ENCODE measurements around the gene SLC10A1.

DNA sequence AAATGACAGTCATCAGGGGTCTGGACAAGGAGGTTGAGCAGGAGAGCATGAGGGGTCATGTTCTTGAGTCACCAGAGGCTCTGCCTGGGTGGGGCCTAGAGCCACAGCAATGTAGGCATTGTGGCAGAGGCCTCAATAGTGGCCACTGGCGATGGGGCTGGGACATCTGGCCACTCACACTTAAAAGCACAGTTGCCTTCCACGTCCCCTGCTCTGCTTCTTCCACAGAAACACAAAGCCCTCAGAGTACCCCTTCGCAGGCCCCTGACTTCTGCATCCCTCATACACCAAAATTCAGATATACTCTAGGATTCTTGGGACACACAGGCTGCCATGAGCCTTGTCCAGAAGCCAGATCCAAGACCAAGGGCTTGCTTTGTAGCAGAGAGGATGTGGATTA is 2.2 kb downstream of the SLC10A1 start:
- TF ChIP-seq TAF1 (conservative IDR thresholded peaks at IDR 0.05) = no peak
- TF ChIP-seq, protein P1, sequence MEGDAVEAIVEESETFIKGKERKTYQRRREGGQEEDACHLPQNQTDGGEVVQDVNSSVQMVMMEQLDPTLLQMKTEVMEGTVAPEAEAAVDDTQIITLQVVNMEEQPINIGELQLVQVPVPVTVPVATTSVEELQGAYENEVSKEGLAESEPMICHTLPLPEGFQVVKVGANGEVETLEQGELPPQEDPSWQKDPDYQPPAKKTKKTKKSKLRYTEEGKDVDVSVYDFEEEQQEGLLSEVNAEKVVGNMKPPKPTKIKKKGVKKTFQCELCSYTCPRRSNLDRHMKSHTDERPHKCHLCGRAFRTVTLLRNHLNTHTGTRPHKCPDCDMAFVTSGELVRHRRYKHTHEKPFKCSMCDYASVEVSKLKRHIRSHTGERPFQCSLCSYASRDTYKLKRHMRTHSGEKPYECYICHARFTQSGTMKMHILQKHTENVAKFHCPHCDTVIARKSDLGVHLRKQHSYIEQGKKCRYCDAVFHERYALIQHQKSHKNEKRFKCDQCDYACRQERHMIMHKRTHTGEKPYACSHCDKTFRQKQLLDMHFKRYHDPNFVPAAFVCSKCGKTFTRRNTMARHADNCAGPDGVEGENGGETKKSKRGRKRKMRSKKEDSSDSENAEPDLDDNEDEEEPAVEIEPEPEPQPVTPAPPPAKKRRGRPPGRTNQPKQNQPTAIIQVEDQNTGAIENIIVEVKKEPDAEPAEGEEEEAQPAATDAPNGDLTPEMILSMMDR (IDR thresholded peaks at IDR 0.05; ENCODE audit: low read depth, low read length, missing input control) = no peak
- no peak for TF ChIP-seq FOXA1 (IDR thresholded peaks at IDR 0.05)
- TF ChIP-seq RAD21 (IDR thresholded peaks at IDR 0.05) = no peak
- TF ChIP-seq, protein P2, sequence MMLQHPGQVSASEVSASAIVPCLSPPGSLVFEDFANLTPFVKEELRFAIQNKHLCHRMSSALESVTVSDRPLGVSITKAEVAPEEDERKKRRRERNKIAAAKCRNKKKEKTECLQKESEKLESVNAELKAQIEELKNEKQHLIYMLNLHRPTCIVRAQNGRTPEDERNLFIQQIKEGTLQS (IDR thresholded peaks at IDR 0.05) = no peak
- TF ChIP-seq, protein P3, sequence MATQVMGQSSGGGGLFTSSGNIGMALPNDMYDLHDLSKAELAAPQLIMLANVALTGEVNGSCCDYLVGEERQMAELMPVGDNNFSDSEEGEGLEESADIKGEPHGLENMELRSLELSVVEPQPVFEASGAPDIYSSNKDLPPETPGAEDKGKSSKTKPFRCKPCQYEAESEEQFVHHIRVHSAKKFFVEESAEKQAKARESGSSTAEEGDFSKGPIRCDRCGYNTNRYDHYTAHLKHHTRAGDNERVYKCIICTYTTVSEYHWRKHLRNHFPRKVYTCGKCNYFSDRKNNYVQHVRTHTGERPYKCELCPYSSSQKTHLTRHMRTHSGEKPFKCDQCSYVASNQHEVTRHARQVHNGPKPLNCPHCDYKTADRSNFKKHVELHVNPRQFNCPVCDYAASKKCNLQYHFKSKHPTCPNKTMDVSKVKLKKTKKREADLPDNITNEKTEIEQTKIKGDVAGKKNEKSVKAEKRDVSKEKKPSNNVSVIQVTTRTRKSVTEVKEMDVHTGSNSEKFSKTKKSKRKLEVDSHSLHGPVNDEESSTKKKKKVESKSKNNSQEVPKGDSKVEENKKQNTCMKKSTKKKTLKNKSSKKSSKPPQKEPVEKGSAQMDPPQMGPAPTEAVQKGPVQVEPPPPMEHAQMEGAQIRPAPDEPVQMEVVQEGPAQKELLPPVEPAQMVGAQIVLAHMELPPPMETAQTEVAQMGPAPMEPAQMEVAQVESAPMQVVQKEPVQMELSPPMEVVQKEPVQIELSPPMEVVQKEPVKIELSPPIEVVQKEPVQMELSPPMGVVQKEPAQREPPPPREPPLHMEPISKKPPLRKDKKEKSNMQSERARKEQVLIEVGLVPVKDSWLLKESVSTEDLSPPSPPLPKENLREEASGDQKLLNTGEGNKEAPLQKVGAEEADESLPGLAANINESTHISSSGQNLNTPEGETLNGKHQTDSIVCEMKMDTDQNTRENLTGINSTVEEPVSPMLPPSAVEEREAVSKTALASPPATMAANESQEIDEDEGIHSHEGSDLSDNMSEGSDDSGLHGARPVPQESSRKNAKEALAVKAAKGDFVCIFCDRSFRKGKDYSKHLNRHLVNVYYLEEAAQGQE (IDR thresholded peaks at IDR 0.05) = no peak
- TF ChIP-seq EGR1 (IDR thresholded peaks at IDR 0.05; ENCODE audit: low read depth in 2 of 2) = no peak
